GM18867 (cell line): ENCODE results near the gene TLX2.
A peak's percentile ranks its signal among the peaks of the same experiment; 100 is the strongest.
"Not testable (repeated sequence)": the region's sequence is repeated elsewhere in the genome, so short reads cannot be mapped to it uniquely, and the experiment has no call there.

ENCODE experiments used
- ATAC-seq: cut with Tn5 transposase; IDR thresholded peaks from one replicate; pipeline ENCODE4 v1.9.1; 2021; ENCODE audit warnings: mild to moderate bottlenecking, moderate library complexity; ENCODE audit not compliant: unreplicated experiment

Gene TLX2

GRCh38 chr2:74553892-74554819, 39.9 kb downstream of the TLX2 start, which contains the start of the genes DOK1 and LOXL3:
TSS of gene DOK1 (plus strand) at chr2:74554720. CDS start at chr2:74554755, 35 bp downstream.
TSS of gene LOXL3 (minus strand) at chr2:74553942. CDS start at chr2:74552634, 1,308 bp downstream.
- ATAC-seq = peak; percentile 57

DNA sequence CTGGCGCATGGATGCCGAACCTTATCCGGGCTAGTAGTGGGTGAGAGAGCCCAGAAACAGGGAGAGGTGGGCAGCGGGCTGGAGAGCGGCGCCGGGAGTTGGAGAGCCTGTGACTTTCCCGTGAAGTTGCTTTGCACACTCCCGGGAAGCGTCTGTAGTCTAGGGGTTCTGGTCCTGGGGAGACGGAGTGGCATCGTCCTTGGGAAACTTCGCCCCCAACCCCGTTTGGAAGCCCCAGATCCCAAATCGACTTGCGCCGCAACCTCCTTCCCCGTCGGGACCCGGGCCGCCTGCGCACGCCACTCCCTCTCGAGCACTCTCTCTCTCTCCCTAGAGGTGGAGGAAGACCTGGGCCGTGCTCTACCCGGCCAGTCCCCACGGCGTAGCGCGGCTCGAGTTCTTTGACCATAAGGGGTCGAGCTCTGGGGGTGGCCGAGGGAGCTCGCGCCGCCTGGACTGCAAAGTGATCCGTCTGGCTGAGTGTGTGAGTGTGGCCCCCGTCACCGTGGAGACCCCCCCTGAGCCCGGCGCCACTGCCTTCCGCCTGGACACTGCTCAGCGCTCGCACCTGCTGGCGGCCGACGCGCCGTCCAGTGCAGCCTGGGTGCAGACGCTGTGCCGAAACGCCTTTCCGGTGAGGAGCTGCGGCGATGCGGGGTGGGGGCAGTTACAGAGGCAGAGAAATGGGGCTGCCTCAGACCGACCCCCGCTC, 40.7 kb downstream of the TLX2 start:
- ATAC-seq = peak; percentile 46

DNA sequence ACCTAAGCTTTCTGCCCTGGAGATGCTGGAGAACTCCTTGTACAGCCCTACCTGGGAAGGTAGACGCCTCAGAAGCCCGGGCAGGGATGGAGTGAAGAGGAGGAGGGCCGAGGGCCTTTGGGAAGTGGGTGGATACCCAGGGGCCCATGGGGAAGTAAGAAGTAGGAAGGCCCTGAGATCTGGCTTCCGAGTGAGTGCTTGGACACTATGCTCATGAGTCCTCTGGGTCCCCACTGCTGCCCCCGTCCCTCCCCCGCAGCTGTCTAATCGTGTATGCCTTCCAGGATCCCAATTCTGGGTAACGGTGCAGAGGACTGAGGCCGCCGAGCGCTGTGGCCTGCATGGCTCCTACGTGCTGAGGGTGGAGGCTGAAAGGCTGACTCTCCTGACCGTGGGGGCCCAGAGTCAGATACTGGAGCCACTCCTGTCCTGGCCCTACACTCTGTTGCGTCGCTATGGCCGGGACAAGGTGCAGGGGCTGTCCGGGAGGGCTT, 41.4 kb downstream of the TLX2 start:
- no peak for ATAC-seq

DNA sequence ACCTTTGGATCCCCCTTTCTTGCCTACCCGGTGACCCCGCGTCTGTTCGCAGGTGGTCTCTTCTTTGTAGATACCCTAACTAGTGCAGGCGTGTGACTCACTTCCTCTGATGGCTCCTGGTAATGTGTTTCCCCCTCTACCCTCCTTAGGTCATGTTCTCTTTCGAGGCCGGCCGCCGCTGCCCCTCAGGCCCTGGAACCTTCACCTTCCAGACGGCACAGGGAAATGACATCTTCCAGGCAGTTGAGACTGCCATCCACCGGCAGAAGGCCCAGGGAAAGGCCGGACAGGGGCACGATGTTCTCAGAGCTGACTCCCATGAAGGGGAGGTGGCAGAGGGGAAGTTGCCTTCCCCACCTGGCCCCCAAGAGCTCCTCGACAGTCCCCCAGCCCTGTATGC, 41.9 kb downstream of the TLX2 start:
- no peak for ATAC-seq

- no peak for ATAC-seq
Observed at GRCh38 chr2:74556831-74557370, 42.7 kb downstream of the TLX2 start.

GRCh38 chr2:74558284-74559230, 44.3 kb downstream of the TLX2 start:
- ATAC-seq = no peak

- ATAC-seq = no peak
Observed at GRCh38 chr2:74559912-74560311, 45.7 kb downstream of the TLX2 start.

DNA sequence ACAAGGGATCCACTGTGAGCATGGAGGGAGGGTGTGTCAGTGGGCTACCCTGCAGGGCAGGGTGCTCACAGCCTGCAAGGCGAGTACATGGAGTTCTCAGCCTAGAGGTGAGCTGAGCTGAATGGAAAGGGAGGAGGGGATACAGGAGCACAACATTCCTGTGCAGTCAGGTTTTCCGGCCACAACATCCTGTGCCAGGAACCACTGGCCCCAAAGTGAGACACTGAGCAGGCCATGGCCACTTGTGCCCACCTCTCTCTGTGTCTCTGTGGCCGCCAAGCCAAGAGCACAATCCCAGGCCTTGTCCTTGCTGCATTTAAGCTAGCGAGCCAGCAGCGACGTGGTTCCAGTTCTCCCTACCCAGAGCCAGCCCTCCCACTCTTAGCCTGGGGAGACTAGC, 46.3 kb downstream of the TLX2 start:
- ATAC-seq = no peak

DNA sequence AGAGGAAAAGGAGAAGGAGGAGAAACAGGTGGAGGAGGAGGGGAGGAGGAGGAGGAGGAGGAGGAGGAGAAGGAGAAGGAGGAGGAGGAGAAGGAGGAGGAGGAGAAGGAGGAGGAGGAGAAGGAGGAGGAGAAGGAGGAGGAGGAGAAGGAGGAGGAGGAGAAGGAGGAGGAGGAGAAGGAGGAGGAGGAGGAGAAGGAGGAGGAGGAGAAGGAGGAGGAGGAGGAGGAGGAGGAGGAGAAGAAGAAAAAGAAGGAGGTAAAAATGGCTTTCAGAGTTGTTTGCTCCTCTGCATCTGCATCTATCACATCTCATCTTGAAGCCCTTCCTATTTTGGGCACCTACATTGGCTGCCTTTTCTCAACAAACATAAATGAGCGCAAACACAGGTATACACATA, 46.8 kb downstream of the TLX2 start:
- ATAC-seq = not testable (repeated sequence)

GRCh38 chr2:74562126-74562775, 48.0 kb downstream of the TLX2 start:
- no peak for ATAC-seq

DNA sequence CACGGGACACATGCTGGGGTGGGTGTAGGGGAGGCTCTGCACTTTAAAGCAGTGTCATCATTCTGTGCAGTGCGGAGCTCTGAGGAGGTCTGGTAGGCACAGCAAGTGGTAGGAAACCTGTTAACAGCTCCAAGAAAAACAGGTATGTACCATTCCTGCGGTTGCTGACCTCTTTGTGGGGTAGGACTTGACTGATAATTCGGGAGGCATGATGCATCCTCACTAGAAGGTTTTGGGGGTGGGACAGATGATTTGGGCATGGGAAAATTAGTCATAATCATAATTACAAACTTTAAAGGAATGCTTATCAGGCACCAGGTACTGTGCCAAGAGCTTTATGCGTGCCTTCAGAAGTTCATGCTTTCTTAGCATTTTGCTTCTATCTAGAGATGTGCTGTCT, 50.0 kb downstream of the TLX2 start:
- no peak for ATAC-seq

DNA sequence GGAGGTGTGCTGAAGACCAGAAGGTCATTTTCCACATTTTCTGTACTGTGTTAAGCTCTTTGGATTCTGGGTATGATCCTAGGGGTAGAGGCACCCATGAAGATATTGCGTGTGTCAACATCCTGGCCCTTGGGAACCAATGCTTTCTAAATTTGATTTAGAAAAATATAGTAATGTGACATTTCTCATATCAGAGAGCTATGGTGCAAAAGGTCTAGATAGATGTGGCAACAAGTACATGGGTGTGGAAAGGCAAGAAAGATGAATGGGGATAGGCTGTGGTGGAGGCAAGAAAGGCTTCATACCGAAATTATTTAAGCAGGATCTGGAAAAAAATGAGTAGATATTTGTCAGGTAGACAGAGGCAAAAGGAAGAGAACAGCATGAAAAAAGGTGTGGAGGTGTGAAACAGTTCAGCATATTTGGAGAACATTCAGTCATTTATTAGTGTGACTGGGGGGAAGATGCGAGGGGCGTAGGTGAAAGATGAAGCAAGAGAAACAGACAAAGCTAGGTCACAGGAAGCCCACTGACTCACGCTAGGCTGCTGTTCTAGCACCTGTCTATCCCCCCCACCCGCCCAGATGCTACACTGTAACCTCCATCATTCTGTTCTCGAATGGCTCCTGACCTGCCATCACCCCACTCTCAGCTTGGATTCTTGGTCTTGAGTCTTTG, 52.0 kb downstream of the TLX2 start:
- ATAC-seq = no peak

- no peak for ATAC-seq
Observed at GRCh38 chr2:74566754-74567085, 52.5 kb downstream of the TLX2 start.
